Nephron (organoid): Measurements from ENCODE around the gene SLC9A8.

Experiments
- H3K27ac Mint-ChIP-seq, 3 experiments: 2 replicates each; pipeline ENCODE4 v1.8.0; 2020; ENCODE audit warnings: mixed read lengths in 3 of 3, mild to moderate bottlenecking in 2 of 3, moderate library complexity in 1 of 3
- H3K27me3 Mint-ChIP-seq: 2 replicates; pipeline ENCODE4 v1.8.0; 2021; ENCODE audit warnings: low read depth, mild to moderate bottlenecking, moderate library complexity, mixed read lengths
- H3K36me3 Mint-ChIP-seq: 2 replicates; pipeline ENCODE4 v1.8.0; 2020; ENCODE audit warnings: low read depth, mixed read lengths
- H3K4me1 Mint-ChIP-seq: 2 replicates; pipeline ENCODE4 v1.8.0; 2020; ENCODE audit warnings: mixed read lengths
- H3K4me3 Mint-ChIP-seq, 3 experiments: 2 replicates each; pipeline ENCODE4 v1.8.0; 2020; ENCODE audit warnings: mild to moderate bottlenecking in 3 of 3, mixed read lengths in 3 of 3, moderate library complexity in 2 of 3
- H3K9me3 Mint-ChIP-seq: 2 replicates; pipeline ENCODE4 v1.8.0; 2020; ENCODE audit warnings: mixed read lengths
- TF ChIP-seq, protein P1 (sequence below), 3 experiments: fragments of 200-600 bp; sonication (generic); IDR thresholded peaks; one replicate each; pipeline ENCODE4 v1.5.0; 2021; ENCODE audit warnings: antibody characterized with exemption in 3 of 3; ENCODE audit not compliant: unreplicated experiment in 3 of 3

Gene SLC9A8

DNA sequence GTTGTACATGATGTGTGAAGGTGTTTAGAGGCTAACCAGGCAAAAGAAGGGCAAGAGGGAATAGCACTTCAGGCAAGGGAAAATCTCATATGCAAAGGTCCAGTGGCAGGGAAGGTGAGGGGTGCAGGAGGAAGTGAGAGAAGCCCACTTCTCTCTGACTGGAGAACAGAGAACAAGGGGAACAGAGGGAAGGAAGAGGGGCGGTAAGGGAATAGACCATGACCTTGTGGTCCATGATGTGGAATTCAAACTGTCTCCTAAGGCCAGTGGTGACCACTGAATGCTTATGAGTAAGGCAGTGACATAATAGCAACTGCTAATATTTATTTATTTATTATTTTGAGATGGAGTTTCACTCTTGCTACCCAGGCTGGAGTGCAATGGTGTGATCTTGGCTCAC lies 20.6 kb upstream of the SLC9A8 start:
- H3K4me1 Mint-ChIP-seq: peaks cover 9% of the 10 kb centered on the region
- TF ChIP-seq, protein P1, sequence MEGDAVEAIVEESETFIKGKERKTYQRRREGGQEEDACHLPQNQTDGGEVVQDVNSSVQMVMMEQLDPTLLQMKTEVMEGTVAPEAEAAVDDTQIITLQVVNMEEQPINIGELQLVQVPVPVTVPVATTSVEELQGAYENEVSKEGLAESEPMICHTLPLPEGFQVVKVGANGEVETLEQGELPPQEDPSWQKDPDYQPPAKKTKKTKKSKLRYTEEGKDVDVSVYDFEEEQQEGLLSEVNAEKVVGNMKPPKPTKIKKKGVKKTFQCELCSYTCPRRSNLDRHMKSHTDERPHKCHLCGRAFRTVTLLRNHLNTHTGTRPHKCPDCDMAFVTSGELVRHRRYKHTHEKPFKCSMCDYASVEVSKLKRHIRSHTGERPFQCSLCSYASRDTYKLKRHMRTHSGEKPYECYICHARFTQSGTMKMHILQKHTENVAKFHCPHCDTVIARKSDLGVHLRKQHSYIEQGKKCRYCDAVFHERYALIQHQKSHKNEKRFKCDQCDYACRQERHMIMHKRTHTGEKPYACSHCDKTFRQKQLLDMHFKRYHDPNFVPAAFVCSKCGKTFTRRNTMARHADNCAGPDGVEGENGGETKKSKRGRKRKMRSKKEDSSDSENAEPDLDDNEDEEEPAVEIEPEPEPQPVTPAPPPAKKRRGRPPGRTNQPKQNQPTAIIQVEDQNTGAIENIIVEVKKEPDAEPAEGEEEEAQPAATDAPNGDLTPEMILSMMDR (IDR thresholded peaks at IDR 0.05; ENCODE audit: unreplicated experiment in 3 of 3): no peak

DNA sequence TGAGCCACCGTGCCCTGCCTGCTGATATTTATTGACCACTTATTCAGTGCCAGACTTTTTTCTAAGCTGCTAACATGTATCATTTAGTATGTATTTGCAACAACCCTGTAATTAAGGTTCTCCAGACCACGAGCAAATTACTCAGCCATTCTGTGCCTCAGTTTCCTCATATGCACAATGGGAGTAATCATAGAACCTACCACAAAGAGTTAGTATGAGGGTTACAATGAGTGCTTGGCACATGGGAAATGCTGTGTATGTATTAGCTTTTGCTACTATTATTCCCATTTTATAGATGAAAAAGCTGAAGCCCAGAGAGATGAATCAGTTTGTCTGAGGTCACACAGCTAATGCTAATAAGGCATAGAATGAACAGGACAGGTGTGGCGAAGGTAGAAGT lies 20.0 kb upstream of the SLC9A8 start:
- no peaks in the 10 kb centered on the region for H3K9me3 Mint-ChIP-seq
- TF ChIP-seq, protein P1 (IDR thresholded peaks at IDR 0.05; ENCODE audit: unreplicated experiment in 3 of 3): no peak
- H3K4me1 Mint-ChIP-seq: peaks cover 9% of the 10 kb centered on the region
- H3K4me3 Mint-ChIP-seq: no peak overlapping the region
- H3K27me3 Mint-ChIP-seq: no peaks in the 10 kb centered on the region
- H3K27ac Mint-ChIP-seq: no peak overlapping the region
- no peaks in the 10 kb centered on the region for H3K36me3 Mint-ChIP-seq

More for the DNA sequence above, 20.6 kb upstream of the SLC9A8 start:
- no peaks in the 10 kb centered on the region for H3K9me3 Mint-ChIP-seq
- H3K4me3 Mint-ChIP-seq: no peak overlapping the region
- H3K27ac Mint-ChIP-seq: no peak overlapping the region
- H3K36me3 Mint-ChIP-seq: no peaks in the 10 kb centered on the region
- no peaks in the 10 kb centered on the region for H3K27me3 Mint-ChIP-seq

DNA sequence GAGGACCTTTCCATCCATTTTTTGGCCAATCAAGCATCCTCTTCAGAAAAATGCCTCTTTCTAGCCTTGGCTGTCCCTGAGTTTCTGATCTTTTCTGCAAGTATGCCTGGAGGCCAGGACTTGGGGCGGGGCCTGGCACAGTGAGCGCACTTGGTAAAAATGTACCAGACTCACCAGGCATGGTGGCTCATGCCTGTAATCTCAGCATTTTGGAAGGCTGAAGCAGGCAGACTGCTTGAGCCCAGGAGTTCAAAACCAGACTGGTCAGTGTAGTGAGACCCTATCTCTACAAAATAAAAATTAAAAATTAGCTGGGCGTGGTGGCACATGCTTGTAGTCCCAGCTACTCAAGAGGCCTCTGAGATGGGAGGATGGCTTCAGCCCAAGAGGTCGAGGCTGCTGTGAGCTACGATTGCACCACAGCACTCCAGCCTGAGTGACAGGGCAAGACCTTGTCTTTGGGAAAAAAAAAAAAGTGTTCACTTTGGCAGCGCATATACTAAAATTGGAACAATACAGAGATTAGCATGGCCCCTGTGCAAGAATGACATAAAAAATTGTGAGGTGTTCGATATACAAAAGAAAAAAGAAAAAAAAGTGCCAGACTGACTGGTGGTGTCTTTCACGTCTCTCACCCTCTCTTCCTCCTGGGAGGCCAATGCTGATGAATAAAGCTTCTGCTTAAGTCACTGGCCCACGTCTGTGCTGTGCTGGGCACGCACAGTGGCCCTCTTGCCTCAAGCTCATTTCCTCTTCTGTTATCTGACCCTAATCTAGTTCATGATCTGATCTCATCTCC lies 18.1 kb upstream of the SLC9A8 start:
- Mint-ChIP-seq H3K27me3 (no peaks in the 10 kb centered on the region), H3K4me1 (peaks cover 9% of the 10 kb centered on the region), H3K9me3 (no peaks in the 10 kb centered on the region), H3K4me3 (no peak overlapping the region), H3K36me3 (no peaks in the 10 kb centered on the region), H3K27ac (no peak overlapping the region)
- TF ChIP-seq, protein P1 (IDR thresholded peaks at IDR 0.05; ENCODE audit: unreplicated experiment in 3 of 3): no peak

DNA sequence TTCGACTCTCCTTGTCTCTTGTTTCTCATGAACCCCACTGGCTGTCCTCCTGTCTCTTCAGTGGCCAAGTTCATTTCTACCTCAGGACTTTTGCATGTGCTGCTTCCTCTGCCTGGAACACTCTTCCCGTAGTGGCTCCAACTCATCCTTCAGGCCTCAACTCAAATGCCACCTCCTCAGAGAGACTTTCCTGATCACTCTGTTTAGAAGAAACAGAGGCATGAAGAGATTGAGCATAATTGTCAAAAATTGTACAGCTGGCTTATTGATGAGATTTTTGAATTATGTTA lies 17.5 kb upstream of the SLC9A8 start:
- Mint-ChIP-seq H3K27me3 (no peaks in the 10 kb centered on the region), H3K36me3 (no peaks in the 10 kb centered on the region), H3K9me3 (no peaks in the 10 kb centered on the region), H3K27ac (no peak overlapping the region), H3K4me1 (peaks cover 4% of the 10 kb centered on the region), H3K4me3 (no peak overlapping the region)
- TF ChIP-seq, protein P1 (IDR thresholded peaks at IDR 0.05; ENCODE audit: unreplicated experiment in 3 of 3): no peak

DNA sequence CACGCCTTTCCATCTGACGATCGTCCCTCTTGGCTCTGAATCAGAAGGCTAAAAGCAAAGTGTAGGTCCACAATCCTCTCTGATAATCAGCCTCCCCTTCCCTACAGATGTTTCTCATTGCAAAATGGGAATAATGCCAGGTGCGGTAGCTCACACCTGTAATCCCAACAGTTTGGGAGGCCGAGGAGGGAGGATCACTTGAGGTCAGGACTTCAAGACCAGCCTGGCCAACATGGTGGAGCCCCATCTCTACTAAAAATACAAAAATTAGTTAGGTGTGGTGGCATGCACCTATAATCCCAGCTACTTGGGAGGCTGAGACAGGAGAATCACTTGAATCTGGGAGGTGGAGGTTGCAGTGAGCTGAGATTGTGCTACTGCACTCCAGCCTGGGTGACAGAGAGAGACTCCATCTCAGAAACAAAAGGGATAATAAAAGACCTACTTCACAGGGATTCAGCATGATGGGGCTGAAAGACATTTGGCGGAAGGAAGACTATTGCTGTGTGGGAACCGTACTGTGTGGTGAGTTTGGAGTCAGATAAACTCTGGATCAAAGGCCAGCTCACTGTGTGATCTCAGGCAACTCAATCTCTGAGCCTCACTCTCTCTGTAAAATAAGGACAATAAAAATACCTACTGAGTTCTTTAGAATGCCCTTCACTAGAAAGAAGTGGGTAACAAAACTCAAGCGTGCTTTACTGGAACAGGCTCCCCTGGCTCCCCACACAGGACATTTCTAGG lies 15.9 kb upstream of the SLC9A8 start:
- Mint-ChIP-seq H3K27ac (no peak overlapping the region), H3K9me3 (no peaks in the 10 kb centered on the region), H3K27me3 (no peaks in the 10 kb centered on the region), H3K4me3 (no peak overlapping the region), H3K4me1 (no peaks in the 10 kb centered on the region), H3K36me3 (no peaks in the 10 kb centered on the region)
- TF ChIP-seq, protein P1 (IDR thresholded peaks at IDR 0.05; ENCODE audit: unreplicated experiment in 3 of 3): no peak

DNA sequence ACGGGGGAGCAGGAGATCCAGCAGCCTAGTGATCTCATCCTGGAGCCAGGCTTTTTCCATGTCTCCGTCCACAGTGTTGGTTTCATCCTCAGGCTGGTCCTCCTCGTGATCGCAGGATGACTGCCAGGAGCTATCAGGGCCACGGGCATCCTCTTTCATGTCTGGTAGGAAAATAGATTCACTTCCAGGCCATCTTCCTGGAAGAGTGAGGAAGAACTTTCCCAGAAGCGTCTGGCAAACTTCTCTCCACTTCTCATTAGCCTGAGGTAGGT lies 15.3 kb upstream of the SLC9A8 start:
- Mint-ChIP-seq H3K4me1 (no peaks in the 10 kb centered on the region), H3K27ac (no peak overlapping the region), H3K4me3 (no peak overlapping the region), H3K9me3 (no peaks in the 10 kb centered on the region), H3K36me3 (no peaks in the 10 kb centered on the region), H3K27me3 (no peaks in the 10 kb centered on the region)
- TF ChIP-seq, protein P1 (IDR thresholded peaks at IDR 0.05; ENCODE audit: unreplicated experiment in 3 of 3): no peak
